CD14-positive monocyte (primary cell): Measurements from ENCODE around the gene NEDD4L. TPM values are rescaled to one million over a fixed set of nuclear protein-coding genes. Genes with fewer than 3 reads are reported as not detected.

ENCODE experiments used
- DNase-seq, 3 donors: peaks; one replicate each; pipeline ENCODE4 v3.0.0-alpha.2; 2011 to 2022
- H2AFZ ChIP-seq: 2 replicates; pipeline ENCODE4 v1.6.0; 2012; ENCODE audit warnings: mild to moderate bottlenecking, low read depth, low read length, inconsistent platforms; ENCODE audit not compliant: insufficient read depth, poor library complexity, severe bottlenecking
- H3K27ac ChIP-seq, 2 donors: 1 replicate in 1 of 2; 2 replicates in 1 of 2; pipeline ENCODE4 v1.5.1; 2012 to 2013; ENCODE audit warnings: low read length in 2 of 2, control low read depth in 1 of 2, inconsistent platforms in 1 of 2, low read depth in 1 of 2, mild to moderate bottlenecking in 1 of 2
- H3K27me3 ChIP-seq, 2 donors: one replicate each; pipeline versions ENCODE4 v1.6.0 to v1.6.1; 2011 to 2013; ENCODE audit warnings: low read length in 2 of 2; ENCODE audit not compliant: control insufficient read depth in 2 of 2, insufficient read depth in 2 of 2
- H3K36me3 ChIP-seq, 2 donors: replicated peaks in 1 of 2; 1 replicate in 1 of 2; 2 replicates in 1 of 2; pipeline versions ENCODE4 v1.5.1 to v1.6.1; 2012 to 2013; ENCODE audit warnings: low read length in 2 of 2, control low read depth in 1 of 2, inconsistent platforms in 1 of 2, mild to moderate bottlenecking in 1 of 2; ENCODE audit not compliant: insufficient read depth in 2 of 2, control insufficient read depth in 1 of 2
- H3K4me1 ChIP-seq, 2 donors: 1 replicate in 1 of 2; 2 replicates in 1 of 2; pipeline versions ENCODE4 v1.5.1 to v1.6.1; 2012 to 2013; ENCODE audit warnings: low read length in 2 of 2, control low read depth in 1 of 2, inconsistent platforms in 1 of 2, mild to moderate bottlenecking in 1 of 2, moderate library complexity in 1 of 2; ENCODE audit not compliant: insufficient read depth in 2 of 2, control insufficient read depth in 1 of 2
- H3K4me2 ChIP-seq: replicated peaks from 2 replicates; pipeline ENCODE3; 2012; ENCODE audit warnings: low read length, moderate library complexity, mild to moderate bottlenecking; ENCODE audit not compliant: poor library complexity, severe bottlenecking; ENCODE audit errors: extremely low read depth
- H3K4me3 ChIP-seq, 3 experiments: fragments of 200-600 bp in 1 of 3; sonication (generic) in 1 of 3; replicated peaks in 1 of 3; 1 replicate in 2 of 3; 2 replicates in 1 of 3; pipeline ENCODE4 v1.5.1; 2011 to 2013; ENCODE audit warnings: low read length in 3 of 3, mild to moderate bottlenecking in 3 of 3, control low read depth in 2 of 3, low read depth in 2 of 3, inconsistent platforms in 1 of 3, moderate library complexity in 1 of 3
- H3K79me2 ChIP-seq: 2 replicates; pipeline ENCODE4 v1.6.0; 2012; ENCODE audit warnings: mild to moderate bottlenecking, control low read depth, inconsistent platforms, low read length, moderate library complexity; ENCODE audit not compliant: insufficient read depth
- H3K9ac ChIP-seq: 2 replicates; pipeline ENCODE4 v1.6.0; 2017; ENCODE audit warnings: low read length, mild to moderate bottlenecking; ENCODE audit not compliant: insufficient read depth, poor library complexity, severe bottlenecking
- H3K9me3 ChIP-seq, 2 donors: replicated peaks in 1 of 2; 1 replicate in 1 of 2; 2 replicates in 1 of 2; pipeline versions ENCODE4 v1.5.1 to v1.6.1; 2012 to 2013; ENCODE audit warnings: low read length in 2 of 2, control low read depth in 1 of 2; ENCODE audit not compliant: control insufficient read depth in 1 of 2, insufficient read depth in 1 of 2
- H4K20me1 ChIP-seq: 2 replicates; pipeline ENCODE4 v1.6.0; 2012; ENCODE audit warnings: mild to moderate bottlenecking, low read length, control low read depth, moderate library complexity; ENCODE audit not compliant: insufficient read depth
- H3K27ac Mint-ChIP-seq, 7 donors: one replicate each; pipeline ENCODE4 v1.8.0; 2020; ENCODE audit warnings: mild to moderate bottlenecking in 7 of 7, mixed read lengths in 7 of 7, moderate library complexity in 6 of 7, inconsistent platforms in 2 of 7
- H3K27me3 Mint-ChIP-seq, 3 donors: one replicate each; pipeline ENCODE4 v1.8.0; 2021 to 2022; ENCODE audit warnings: low read depth in 3 of 3, mild to moderate bottlenecking in 3 of 3, mixed read lengths in 3 of 3, moderate library complexity in 3 of 3, inconsistent platforms in 1 of 3
- H3K36me3 Mint-ChIP-seq, 2 donors: one replicate each; pipeline ENCODE4 v1.8.0; 2020; ENCODE audit warnings: mixed read lengths in 2 of 2, inconsistent platforms in 1 of 2, mild to moderate bottlenecking in 1 of 2
- H3K4me1 Mint-ChIP-seq: one replicate; pipeline ENCODE4 v1.8.0; 2020; ENCODE audit warnings: mild to moderate bottlenecking, mixed read lengths
- H3K4me3 Mint-ChIP-seq, 2 donors: one replicate each; pipeline ENCODE4 v1.8.0; 2020; ENCODE audit warnings: mild to moderate bottlenecking in 2 of 2, mixed read lengths in 2 of 2, moderate library complexity in 1 of 2
- H3K9me3 Mint-ChIP-seq, 7 donors: one replicate each; pipeline ENCODE4 v1.8.0; 2020 to 2022; ENCODE audit warnings: mixed read lengths in 7 of 7, mild to moderate bottlenecking in 6 of 7, moderate library complexity in 6 of 7, inconsistent platforms in 2 of 7
- WGBS: methylation state at CpG from one replicate; pipeline ENCODE4 v1.1.5; 2013; ENCODE audit warnings: missing lambda C conversion rate; ENCODE audit not compliant: insufficient coverage; 5-methylcytosine and 5-hydroxymethylcytosine counted together
- intact Hi-C, 2 donors: fragments of 100-400 bp; cut with micrococcal nuclease; formaldehyde crosslinking; loops; one replicate each; pipeline versions ENCODE4 v1.15.0 to v1.15.1; 2023
- polyA plus RNA-seq, 3 donors: library from polyadenylated mRNA; depleted of rRNA in 1 of 3; unstranded in 2 of 3; stranded (reverse) in 1 of 3; fragments of 300-500 nt in 2 of 3; fragments of >200 nt in 1 of 3; fragmentation: Illumina TruSeq in 2 of 3; gene quantifications; 1 replicate in 2 of 3; 2 replicates in 1 of 3; pipeline ENCODE4 v1.2.3, GENCODE V29; 2012 to 2021
- TF ChIP-seq, protein P1 (sequence below): fragments of 200-600 bp; IDR thresholded peaks from one replicate; pipeline ENCODE4 v1.8.0; 2022; ENCODE audit warnings: antibody characterized with exemption, mild to moderate bottlenecking

Gene NEDD4L
- polyA plus RNA-seq, 3 donors: 2.5 to 5.2 (median 4.5) TPM

DNA sequence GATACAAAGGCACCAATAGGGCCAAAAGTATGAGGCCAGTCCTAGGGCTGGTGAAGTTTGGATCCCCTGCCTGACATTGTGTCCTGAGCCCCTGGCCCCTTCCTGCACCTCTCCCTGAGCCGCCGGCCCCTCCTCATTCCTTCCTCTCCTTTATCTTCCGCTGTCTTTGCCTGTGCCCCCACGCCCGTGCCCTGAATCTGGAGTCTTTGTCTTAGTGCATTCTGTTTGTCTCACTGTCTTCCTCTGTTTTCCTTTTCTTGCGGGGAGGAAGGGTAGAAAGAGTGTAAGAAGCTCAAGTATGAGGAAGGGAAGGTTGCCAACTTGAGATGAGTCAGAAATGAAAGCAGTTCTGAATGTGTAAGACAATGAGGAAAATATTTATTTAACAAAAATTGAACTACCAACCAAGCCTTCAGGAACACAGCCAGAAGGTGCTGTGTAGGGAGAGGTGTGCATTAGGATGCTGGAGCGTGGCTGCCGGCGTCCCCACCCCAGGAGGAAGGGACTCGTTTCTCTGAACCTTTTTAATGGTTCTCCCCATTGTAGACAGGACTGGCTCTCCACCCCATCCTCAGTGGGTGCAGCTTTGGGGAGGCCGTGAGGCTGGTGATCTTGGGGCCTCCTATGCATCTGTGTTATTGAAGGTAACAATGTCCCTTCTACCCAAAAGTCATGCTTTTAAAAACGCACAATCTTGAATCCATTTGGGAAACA lies 133.1 kb downstream of the NEDD4L start:
- DNase-seq: no peak
- H3K4me3 ChIP-seq: no peak overlapping the region
- Mint-ChIP-seq H3K4me1 (no peaks in the 10 kb centered on the region), H3K27ac (no peak overlapping the region), H3K9me3 (no peaks in the 10 kb centered on the region), H3K27me3 (peaks cover 1 to 9% (median 3%) of the 10 kb centered on the region in 3 donors), H3K36me3 (no peaks in the 10 kb centered on the region), H3K4me3 (no peak overlapping the region)
- H3K4me2 ChIP-seq: no peak overlapping the region
- H3K79me2 ChIP-seq: no peaks in the 10 kb centered on the region
- H2AFZ ChIP-seq: no peak overlapping the region
- no peaks in the 10 kb centered on the region for H3K9me3 ChIP-seq
- intact Hi-C loops: no loop called here
- TF ChIP-seq, protein P1, sequence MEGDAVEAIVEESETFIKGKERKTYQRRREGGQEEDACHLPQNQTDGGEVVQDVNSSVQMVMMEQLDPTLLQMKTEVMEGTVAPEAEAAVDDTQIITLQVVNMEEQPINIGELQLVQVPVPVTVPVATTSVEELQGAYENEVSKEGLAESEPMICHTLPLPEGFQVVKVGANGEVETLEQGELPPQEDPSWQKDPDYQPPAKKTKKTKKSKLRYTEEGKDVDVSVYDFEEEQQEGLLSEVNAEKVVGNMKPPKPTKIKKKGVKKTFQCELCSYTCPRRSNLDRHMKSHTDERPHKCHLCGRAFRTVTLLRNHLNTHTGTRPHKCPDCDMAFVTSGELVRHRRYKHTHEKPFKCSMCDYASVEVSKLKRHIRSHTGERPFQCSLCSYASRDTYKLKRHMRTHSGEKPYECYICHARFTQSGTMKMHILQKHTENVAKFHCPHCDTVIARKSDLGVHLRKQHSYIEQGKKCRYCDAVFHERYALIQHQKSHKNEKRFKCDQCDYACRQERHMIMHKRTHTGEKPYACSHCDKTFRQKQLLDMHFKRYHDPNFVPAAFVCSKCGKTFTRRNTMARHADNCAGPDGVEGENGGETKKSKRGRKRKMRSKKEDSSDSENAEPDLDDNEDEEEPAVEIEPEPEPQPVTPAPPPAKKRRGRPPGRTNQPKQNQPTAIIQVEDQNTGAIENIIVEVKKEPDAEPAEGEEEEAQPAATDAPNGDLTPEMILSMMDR: no peak
- H4K20me1 ChIP-seq: no peaks in the 10 kb centered on the region
- no peak overlapping the region for H3K9ac ChIP-seq
- no peaks in the 10 kb centered on the region for H3K4me1 ChIP-seq
- H3K36me3 ChIP-seq: no peaks in the 10 kb centered on the region
- 90% methylated on average over 2 of the region's 12 CpGs for WGBS
- H3K27ac ChIP-seq: no peak overlapping the region
- no peaks in the 10 kb centered on the region for H3K27me3 ChIP-seq

DNA sequence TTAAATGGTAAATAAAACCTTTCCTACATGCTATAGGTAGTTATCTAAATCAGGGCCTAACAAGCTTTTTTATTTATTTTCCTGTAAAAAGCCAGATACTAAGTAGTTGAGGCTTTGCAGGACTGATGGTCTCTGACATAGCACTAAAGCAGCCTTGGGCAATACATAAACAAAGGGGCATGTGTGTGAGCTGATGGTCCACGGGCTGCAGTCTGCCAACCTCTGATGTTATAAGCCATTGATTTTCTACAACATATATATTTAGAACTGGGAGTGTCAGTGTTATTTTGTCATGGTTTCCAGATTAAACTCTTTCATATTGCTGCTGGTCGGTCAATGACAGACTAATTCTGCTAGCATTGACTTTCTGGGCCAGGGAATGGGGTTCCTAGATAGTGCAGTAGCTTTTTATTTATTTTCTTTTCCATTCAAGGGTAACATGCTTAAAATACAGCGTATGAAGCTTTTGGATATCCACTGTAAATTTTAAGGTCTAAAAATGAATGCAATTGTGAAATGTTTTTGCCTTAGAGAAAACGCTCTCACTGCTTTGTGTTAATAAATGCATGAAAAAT lies 134.0 kb downstream of the NEDD4L start:
- intact Hi-C loops: no loop called here
- no peaks in the 10 kb centered on the region for H3K36me3 ChIP-seq
- no peaks in the 10 kb centered on the region for H3K4me1 ChIP-seq
- TF ChIP-seq, protein P1: no peak
- H3K4me3 Mint-ChIP-seq: no peak overlapping the region
- H3K9me3 Mint-ChIP-seq: no peaks in the 10 kb centered on the region
- no peaks in the 10 kb centered on the region for H4K20me1 ChIP-seq
- no peaks in the 10 kb centered on the region for H3K27me3 ChIP-seq
- no peak overlapping the region for H3K27ac Mint-ChIP-seq
- H3K9ac ChIP-seq: no peak overlapping the region
- no peaks in the 10 kb centered on the region for H3K4me1 Mint-ChIP-seq
- no peak overlapping the region for H3K4me3 ChIP-seq
- no peak overlapping the region for H3K27ac ChIP-seq
- WGBS: no CpG with 5 or more reads among the region's 4 CpGs
- no peak for DNase-seq
- no peak overlapping the region for H2AFZ ChIP-seq
- H3K27me3 Mint-ChIP-seq: peaks cover 2 to 9% (median 3%) of the 10 kb centered on the region in 3 donors
- no peak overlapping the region for H3K4me2 ChIP-seq
- H3K36me3 Mint-ChIP-seq: no peaks in the 10 kb centered on the region
- no peaks in the 10 kb centered on the region for H3K9me3 ChIP-seq
- H3K79me2 ChIP-seq: no peaks in the 10 kb centered on the region
